GM10248 (cell line): ENCODE data around the gene B3GNT3.

Source experiments
- CTCF ChIA-PET: fragments of 300-600 bp; sonication (Branson Sonifier 250); formaldehyde crosslinking; extraction: SDS; loops from one replicate; lab custom pipeline; 2021; ENCODE audit warnings: antibody characterized with exemption; lab: Yijun Ruan, JAX
- POLR2A ChIA-PET: fragments of 350-650 bp; sonication (Branson Sonifier 250); formaldehyde crosslinking; extraction: SDS; loops from one replicate; lab custom pipeline; 2020; ENCODE audit warnings: antibody characterized with exemption; lab: Yijun Ruan, JAX
- DNase-seq: peaks from one replicate; pipeline ENCODE4 v3.0.0; 2012; ENCODE audit errors: extremely low spot score
- TF ChIP-seq, protein P1 (sequence below): IDR thresholded peaks from 2 replicates; pipeline ENCODE4 v1.5.1; 2012; ENCODE audit warnings: mild to moderate bottlenecking, low read depth; ENCODE audit errors: extremely low read depth, missing control alignments, control extremely low read depth

Gene B3GNT3

DNA sequence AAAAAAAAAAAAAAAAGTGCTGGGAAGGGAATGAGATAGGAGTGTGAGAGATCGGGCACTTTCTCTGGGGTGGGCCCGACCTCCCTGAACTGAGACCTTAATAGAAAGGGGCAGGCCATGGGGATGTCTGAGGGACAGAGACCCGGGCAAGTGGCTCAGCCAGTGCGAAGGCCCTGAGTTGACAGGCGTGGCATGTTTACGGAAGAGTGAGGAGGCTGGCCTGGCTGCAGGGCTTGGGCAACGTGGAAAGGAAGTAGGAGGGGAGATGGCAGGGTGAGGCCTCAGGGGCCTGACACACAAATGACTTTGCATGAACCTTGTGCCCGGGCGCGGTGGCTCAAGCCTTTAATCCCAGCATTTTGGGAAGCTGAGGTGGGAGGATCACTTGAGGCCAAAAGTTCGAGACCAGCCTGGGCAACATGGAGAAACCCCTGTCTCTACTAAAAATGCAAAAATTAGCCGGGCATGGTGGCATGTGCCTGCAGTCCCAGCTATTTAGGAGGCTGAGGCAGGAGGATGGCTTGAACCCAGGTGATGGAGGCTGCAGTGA lies 29.8 kb upstream of the B3GNT3 start:
- CTCF ChIA-PET, result interaction anchor here (2.7 to 10.4 kb wide), 3 partner anchors 11 to 60 kb away, joined by 49 to 151 read pairs (median 78); partner anchors contain the start of gene FCHO1
- DNase-seq, result no peak
- POLR2A ChIA-PET, result interaction anchor here (0.7 to 0.8 kb wide), 2 partner anchors 23 to 27 kb away, joined by 3 read pairs; no protein-coding TSS in a partner anchor
- TF ChIP-seq, protein P1, sequence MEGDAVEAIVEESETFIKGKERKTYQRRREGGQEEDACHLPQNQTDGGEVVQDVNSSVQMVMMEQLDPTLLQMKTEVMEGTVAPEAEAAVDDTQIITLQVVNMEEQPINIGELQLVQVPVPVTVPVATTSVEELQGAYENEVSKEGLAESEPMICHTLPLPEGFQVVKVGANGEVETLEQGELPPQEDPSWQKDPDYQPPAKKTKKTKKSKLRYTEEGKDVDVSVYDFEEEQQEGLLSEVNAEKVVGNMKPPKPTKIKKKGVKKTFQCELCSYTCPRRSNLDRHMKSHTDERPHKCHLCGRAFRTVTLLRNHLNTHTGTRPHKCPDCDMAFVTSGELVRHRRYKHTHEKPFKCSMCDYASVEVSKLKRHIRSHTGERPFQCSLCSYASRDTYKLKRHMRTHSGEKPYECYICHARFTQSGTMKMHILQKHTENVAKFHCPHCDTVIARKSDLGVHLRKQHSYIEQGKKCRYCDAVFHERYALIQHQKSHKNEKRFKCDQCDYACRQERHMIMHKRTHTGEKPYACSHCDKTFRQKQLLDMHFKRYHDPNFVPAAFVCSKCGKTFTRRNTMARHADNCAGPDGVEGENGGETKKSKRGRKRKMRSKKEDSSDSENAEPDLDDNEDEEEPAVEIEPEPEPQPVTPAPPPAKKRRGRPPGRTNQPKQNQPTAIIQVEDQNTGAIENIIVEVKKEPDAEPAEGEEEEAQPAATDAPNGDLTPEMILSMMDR, result no peak

DNA sequence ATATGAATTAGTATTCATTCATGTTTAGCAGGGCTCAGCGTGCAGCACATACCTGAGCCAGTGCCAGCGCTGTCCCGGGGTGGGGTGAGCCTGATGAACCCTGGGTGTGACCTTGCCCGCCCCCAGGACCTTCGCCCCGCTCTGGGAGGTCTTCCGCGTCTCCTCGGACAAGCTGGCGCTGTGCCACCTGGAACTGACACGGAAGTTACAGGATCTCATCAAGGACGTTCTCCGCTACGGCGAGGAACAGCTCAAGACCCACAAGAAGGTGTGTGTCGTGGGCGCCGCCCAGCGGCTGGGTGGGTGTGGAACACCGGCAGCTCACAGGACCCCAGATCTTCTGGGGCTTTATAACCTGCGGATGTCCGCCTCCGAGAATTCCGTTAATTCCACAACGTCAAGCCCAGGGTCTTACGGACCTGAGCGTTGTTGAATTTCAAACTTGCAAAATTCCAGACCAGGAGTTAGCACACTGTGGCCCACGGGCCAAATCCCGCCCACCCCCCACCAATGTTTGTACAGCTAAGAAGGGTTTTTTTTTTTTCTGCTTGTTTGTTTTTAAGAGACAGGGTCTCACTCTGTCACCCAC lies 28.3 kb upstream of the B3GNT3 start:
- peak; percentile 70 for DNase-seq
- TF ChIP-seq, protein P1, result peak; percentile 75
- ChIA-PET CTCF (interaction anchor here (0.7 to 10.4 kb wide), 38 partner anchors 10 to 312 kb away, joined by 3 to 151 read pairs (median 4); partner anchors contain the start of genes CCDC124, FCHO1, MAP1S and RPL18A), POLR2A (interaction anchor here (0.5 kb wide), 1 partner anchor 13 kb away, joined by 4 read pairs; no protein-coding TSS in a partner anchor)

DNA sequence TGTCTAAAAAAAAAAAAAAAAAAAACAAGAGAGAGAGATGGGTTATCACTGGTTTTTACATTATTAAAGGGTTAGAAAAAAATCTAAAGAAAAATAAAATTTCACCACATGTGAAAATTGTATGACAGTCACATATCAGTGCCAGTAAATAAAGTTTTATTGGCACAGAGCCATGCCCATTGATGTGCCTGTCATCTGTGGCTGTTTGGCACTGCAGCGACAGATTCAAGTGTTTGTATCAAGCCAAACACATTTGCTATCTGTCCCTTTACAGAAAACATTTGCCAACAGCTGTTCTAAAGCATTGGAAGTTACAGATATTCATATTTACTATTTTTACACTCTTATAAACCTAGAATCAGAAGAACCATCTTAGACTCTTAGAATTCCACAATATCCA lies 27.4 kb upstream of the B3GNT3 start:
- ChIA-PET POLR2A (no interaction called here), CTCF (interaction anchor here (1.0 to 10.4 kb wide), 14 partner anchors 9 to 271 kb away, joined by 3 to 151 read pairs (median 10); partner anchors contain the start of genes FCHO1 and MAP1S)
- TF ChIP-seq, protein P1, result no peak
- no peak for DNase-seq

DNA sequence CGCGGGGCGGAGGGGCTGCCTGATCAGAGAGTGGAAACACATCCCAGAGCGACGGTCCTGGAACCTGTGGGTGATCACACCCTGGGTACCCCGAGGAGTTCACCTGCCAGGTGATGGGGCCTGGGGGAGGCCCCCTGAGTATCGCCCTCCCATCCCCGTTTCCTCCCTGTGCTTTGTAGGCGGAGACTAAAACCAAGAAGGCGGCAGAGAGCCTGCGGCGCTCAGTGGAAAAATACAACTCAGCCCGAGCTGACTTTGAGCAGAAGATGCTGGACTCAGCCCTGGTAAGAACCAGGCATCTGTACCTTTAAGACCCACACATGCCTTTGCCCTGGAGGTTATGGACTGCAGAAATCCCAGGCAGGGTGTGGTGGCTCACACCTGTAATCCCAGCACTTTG lies 24.3 kb upstream of the B3GNT3 start:
- DNase-seq, result no peak
- CTCF ChIA-PET, result interaction anchor here (0.9 to 10.4 kb wide), 3 partner anchors 14 to 66 kb away, joined by 3 to 151 read pairs (median 4); partner anchors contain the start of gene FCHO1
- TF ChIP-seq, protein P1, result no peak
- POLR2A ChIA-PET, result no interaction called here

DNA sequence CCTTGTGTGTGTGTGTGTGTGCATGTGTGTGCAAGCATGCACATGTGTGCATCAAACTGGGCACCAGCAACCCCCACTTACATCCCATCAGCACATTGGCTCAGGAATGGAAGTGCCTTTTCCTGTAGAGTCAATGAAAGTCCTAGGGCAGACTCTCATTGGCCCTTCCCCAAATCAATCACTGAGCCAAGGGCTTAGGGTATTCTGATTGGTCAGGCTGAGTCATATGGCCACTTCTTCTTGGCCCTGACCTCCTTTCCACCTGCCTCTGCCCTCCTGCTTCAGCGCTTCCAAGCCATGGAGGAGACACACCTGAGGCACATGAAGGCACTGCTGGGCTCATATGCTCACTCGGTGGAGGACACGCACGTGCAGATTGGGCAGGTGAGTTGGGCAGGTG lies 22.8 kb upstream of the B3GNT3 start:
- TF ChIP-seq, protein P1, result no peak
- ChIA-PET POLR2A (no interaction called here), CTCF (interaction anchor here (0.9 to 10.4 kb wide), 4 partner anchors 9 to 69 kb away, joined by 3 to 151 read pairs (median 4); partner anchors contain the start of gene FCHO1)
- no peak for DNase-seq

DNA sequence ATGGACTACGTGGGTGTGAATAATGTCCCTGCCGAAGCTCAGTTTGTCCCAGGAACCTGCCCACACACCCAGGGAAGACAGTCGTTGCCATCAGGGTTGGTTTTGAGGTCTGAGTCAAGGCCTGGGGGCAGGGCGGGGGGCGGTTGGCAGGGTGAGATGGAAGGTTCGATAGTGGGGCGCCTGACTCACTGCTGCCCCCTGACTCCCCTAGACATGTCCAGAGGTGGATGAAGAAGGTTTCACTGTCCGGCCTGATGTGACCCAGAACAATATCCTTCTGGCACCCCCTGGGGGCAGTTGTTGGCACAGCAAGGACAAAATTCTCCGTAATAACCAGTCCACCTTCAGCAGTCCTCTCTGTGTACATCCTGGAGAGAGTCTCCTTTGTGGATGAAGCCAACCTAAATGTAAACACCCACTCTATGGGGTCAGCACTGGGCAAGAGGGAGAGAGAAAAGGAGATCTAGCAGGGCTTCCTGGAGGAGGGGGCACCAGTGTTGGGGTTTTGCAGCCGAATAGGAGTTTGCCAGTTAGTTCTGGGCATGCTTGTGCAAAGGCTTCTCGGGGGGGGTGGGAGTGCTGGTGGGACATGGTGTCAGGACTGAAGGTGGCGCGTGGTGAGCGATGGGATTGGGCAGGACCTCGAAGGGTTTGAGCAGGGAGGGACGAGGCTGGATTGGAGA lies 19.6 kb upstream of the B3GNT3 start:
- POLR2A ChIA-PET, result no interaction called here
- CTCF ChIA-PET, result interaction anchor here (0.9 to 4.6 kb wide), 17 partner anchors 9 to 76 kb away, joined by 3 to 49 read pairs (median 6); partner anchors contain the start of gene FCHO1
- DNase-seq, result no peak
- TF ChIP-seq, protein P1, result peak; percentile 38
